HEK293 (cell line): ENCODE results near the gene KRT73.

ENCODE experiments used
- CTCF ChIA-PET: fragments of 350-600 bp; formaldehyde crosslinking; extraction: SDS; loops from one replicate; lab custom pipeline; 2021; ENCODE audit warnings: antibody characterized with exemption; lab: Yijun Ruan, JAX
- POLR2A ChIA-PET: fragments of 300-600 bp; formaldehyde crosslinking; extraction: SDS; loops from one replicate; lab custom pipeline; 2020; ENCODE audit warnings: antibody characterized with exemption, inconsistent platforms; lab: Yijun Ruan, JAX
- H3K27ac ChIP-seq: fragments of 200-500 bp; sonication (Bioruptor generic); 2 replicates; pipeline ENCODE4 v1.5.1; 2014; ENCODE audit warnings: low read depth, low read length, control low read depth, inconsistent platforms; ENCODE audit errors: extremely low read depth
- H3K36me3 ChIP-seq, 2 experiments: fragments of 200-500 bp in 1 of 2; sonication (Bioruptor generic) in 1 of 2; 1 replicate in 1 of 2; 2 replicates in 1 of 2; pipeline ENCODE4 v1.5.1; 2014 to 2017; ENCODE audit warnings: inconsistent platforms in 2 of 2, low read length in 2 of 2; ENCODE audit not compliant: control insufficient read depth in 2 of 2, insufficient read depth in 1 of 2
- H3K4me1 ChIP-seq: fragments of 200-500 bp; sonication (Bioruptor generic); 2 replicates; pipeline ENCODE4 v1.5.1; 2014; ENCODE audit warnings: mild to moderate bottlenecking, low read length, inconsistent platforms; ENCODE audit not compliant: control insufficient read depth, insufficient read depth
- H3K4me3 ChIP-seq: 2 replicates; pipeline ENCODE4 v1.5.1; 2011; ENCODE audit warnings: low read depth, mild to moderate bottlenecking, control low read depth, low read length, moderate library complexity
- H3K9me3 ChIP-seq: fragments of 200-500 bp; sonication (Bioruptor generic); 2 replicates; pipeline ENCODE4 v1.5.1; 2014; ENCODE audit warnings: low read depth, low read length, inconsistent platforms; ENCODE audit not compliant: control insufficient read depth, insufficient read depth
- GLI4 ChIP-seq: fragments of 450-650 bp; formaldehyde crosslinking; IDR thresholded peaks from 2 replicates; pipeline ENCODE4 v1.5.1; 2016; ENCODE audit warnings: missing biosample characterization, missing genetic modification characterization
- GLIS1 ChIP-seq: fragments of 450-650 bp; formaldehyde crosslinking; IDR thresholded peaks from 2 replicates; pipeline ENCODE4 v1.5.1; 2016; ENCODE audit warnings: missing biosample characterization, missing genetic modification characterization
- HOXD13 ChIP-seq: sonication (generic); formaldehyde crosslinking; IDR thresholded peaks from 2 replicates; pipeline ENCODE4 v1.8.0; 2022; ENCODE audit warnings: missing genetic modification reagents, borderline replicate concordance
- IKZF3 ChIP-seq: fragments of 450-650 bp; IDR thresholded peaks from 2 replicates; pipeline ENCODE4 v1.5.0; 2018; ENCODE audit warnings: missing biosample characterization, mild to moderate bottlenecking, missing genetic modification characterization, moderate library complexity
- MZF1 ChIP-seq: fragments of 450-650 bp; formaldehyde crosslinking; IDR thresholded peaks from 2 replicates; pipeline ENCODE4 v1.5.1; 2017; ENCODE audit warnings: missing biosample characterization, missing genetic modification characterization, borderline replicate concordance
- OSR2 ChIP-seq: fragments of 450-650 bp; formaldehyde crosslinking; IDR thresholded peaks from 2 replicates; pipeline ENCODE4 v1.5.1; 2016; ENCODE audit warnings: missing biosample characterization, missing genetic modification characterization
- REST ChIP-seq: fragments of 450-650 bp; formaldehyde crosslinking; IDR thresholded peaks from 2 replicates; pipeline ENCODE4 v1.5.1; 2016; ENCODE audit warnings: missing biosample characterization, missing genetic modification characterization
- WT1 ChIP-seq: fragments of 450-650 bp; formaldehyde crosslinking; IDR thresholded peaks from 2 replicates; pipeline ENCODE4 v1.5.1; 2016; ENCODE audit warnings: missing biosample characterization, missing genetic modification characterization
- ZBTB17 ChIP-seq: fragments of 450-650 bp; formaldehyde crosslinking; IDR thresholded peaks from 2 replicates; pipeline ENCODE4 v1.5.1; 2016; ENCODE audit warnings: missing biosample characterization, missing genetic modification characterization
- ZNF248 ChIP-seq: fragments of 450-650 bp; formaldehyde crosslinking; IDR thresholded peaks from 2 replicates; pipeline ENCODE4 v1.5.1; 2017; ENCODE audit warnings: missing biosample characterization, missing genetic modification characterization
- ZNF274 ChIP-seq, 2 experiments: fragments of 200-500 bp in 1 of 2; fragments of 450-650 bp in 1 of 2; sonication (Bioruptor generic) in 1 of 2; formaldehyde crosslinking in 1 of 2; IDR thresholded peaks; 2 replicates each; pipeline versions ENCODE4 v1.5.1 to v1.6.1; 2014 to 2016; ENCODE audit warnings: borderline replicate concordance in 1 of 2, inconsistent platforms in 1 of 2, low read length in 1 of 2, missing biosample characterization in 1 of 2, missing genetic modification characterization in 1 of 2
- ZNF324 ChIP-seq: fragments of 450-650 bp; formaldehyde crosslinking; IDR thresholded peaks from 2 replicates; pipeline ENCODE4 v1.5.1; 2016; ENCODE audit warnings: missing biosample characterization, missing genetic modification characterization
- ZNF529 ChIP-seq: fragments of 450-650 bp; formaldehyde crosslinking; IDR thresholded peaks from 2 replicates; pipeline ENCODE4 v1.5.1; 2017; ENCODE audit warnings: missing genetic modification characterization, missing biosample characterization; ENCODE audit not compliant: insufficient replicate concordance
- ZNF571 ChIP-seq: fragments of 450-650 bp; formaldehyde crosslinking; IDR thresholded peaks from 2 replicates; pipeline ENCODE4 v1.5.0; 2017; ENCODE audit warnings: missing biosample characterization, missing genetic modification characterization
- ZNF596 ChIP-seq: fragments of 450-650 bp; IDR thresholded peaks from 2 replicates; pipeline ENCODE4 v1.5.0; 2018; ENCODE audit warnings: missing biosample characterization, mild to moderate bottlenecking, missing genetic modification characterization, moderate library complexity
- ZNF623 ChIP-seq: fragments of 450-650 bp; formaldehyde crosslinking; IDR thresholded peaks from 2 replicates; pipeline ENCODE4 v1.5.1; 2016; ENCODE audit warnings: missing biosample characterization, missing genetic modification characterization
- ZNF701 ChIP-seq: fragments of 450-650 bp; formaldehyde crosslinking; IDR thresholded peaks from 2 replicates; pipeline ENCODE4 v1.5.1; 2016; ENCODE audit warnings: missing biosample characterization, missing genetic modification characterization
- ZNF768 ChIP-seq: fragments of 450-650 bp; formaldehyde crosslinking; IDR thresholded peaks from 2 replicates; pipeline ENCODE4 v1.5.1; 2018; ENCODE audit warnings: missing biosample characterization, mild to moderate bottlenecking, missing genetic modification characterization
- ZNF785 ChIP-seq: fragments of 450-650 bp; formaldehyde crosslinking; IDR thresholded peaks from 2 replicates; pipeline ENCODE4 v1.5.1; 2016; ENCODE audit warnings: missing biosample characterization, missing genetic modification characterization
- TF ChIP-seq, protein P1 (sequence below): fragments of 450-650 bp; formaldehyde crosslinking; IDR thresholded peaks from 2 replicates; pipeline ENCODE4 v1.5.1; 2016; ENCODE audit warnings: missing biosample characterization, missing genetic modification characterization, low read depth
- TF ChIP-seq, protein P2 (sequence below): fragments of 450-650 bp; formaldehyde crosslinking; IDR thresholded peaks from 2 replicates; pipeline ENCODE4 v1.5.1; 2016; ENCODE audit warnings: missing biosample characterization, missing genetic modification characterization
- TF ChIP-seq, protein P3 (sequence below): fragments of 450-650 bp; formaldehyde crosslinking; IDR thresholded peaks from 2 replicates; pipeline ENCODE4 v1.5.1; 2016; ENCODE audit warnings: missing biosample characterization, missing genetic modification characterization, low read depth

KRT73 gene

GRCh38 chr12:52590021-52590420 is 28.3 kb downstream of the KRT73 start:
- H3K36me3 ChIP-seq = no peaks in the 10 kb centered on the region
- no peak for TF ChIP-seq GLI4
- TF ChIP-seq ZNF324 = no peak
- TF ChIP-seq MZF1 (tag by site-specific recombination) = no peak
- TF ChIP-seq ZNF785 (tag by site-specific recombination) = no peak
- TF ChIP-seq OSR2 (tag by site-specific recombination) = no peak
- no peak for TF ChIP-seq IKZF3
- no peak for TF ChIP-seq ZNF248
- TF ChIP-seq ZNF274 (IDR thresholded peaks at IDR 0.05; ENCODE audit: low read length) = no peak
- TF ChIP-seq ZNF274 (tag by site-specific recombination; IDR thresholded peaks at IDR 0.05; ENCODE audit: borderline replicate concordance) = no peak
- TF ChIP-seq REST (tag by site-specific recombination) = no peak
- no peak for TF ChIP-seq ZNF768 (tag by site-specific recombination)
- no peak for TF ChIP-seq ZNF571 (tag by site-specific recombination)
- TF ChIP-seq ZNF623 = no peak
- TF ChIP-seq ZBTB17 (tag by site-specific recombination) = no peak
- TF ChIP-seq HOXD13 (CRISPR knock-in tag) = no peak
- H3K4me3 ChIP-seq = no peak overlapping the region
- ChIA-PET POLR2A (no interaction called here), CTCF (interaction anchor here (1.0 to 1.5 kb wide), 5 partner anchors 9 to 433 kb away, joined by 3 to 5 read pairs (median 4); no protein-coding TSS in a partner anchor)
- H3K27ac ChIP-seq = no peak overlapping the region
- H3K9me3 ChIP-seq = no peaks in the 10 kb centered on the region
- H3K4me1 ChIP-seq = no peaks in the 10 kb centered on the region

DNA sequence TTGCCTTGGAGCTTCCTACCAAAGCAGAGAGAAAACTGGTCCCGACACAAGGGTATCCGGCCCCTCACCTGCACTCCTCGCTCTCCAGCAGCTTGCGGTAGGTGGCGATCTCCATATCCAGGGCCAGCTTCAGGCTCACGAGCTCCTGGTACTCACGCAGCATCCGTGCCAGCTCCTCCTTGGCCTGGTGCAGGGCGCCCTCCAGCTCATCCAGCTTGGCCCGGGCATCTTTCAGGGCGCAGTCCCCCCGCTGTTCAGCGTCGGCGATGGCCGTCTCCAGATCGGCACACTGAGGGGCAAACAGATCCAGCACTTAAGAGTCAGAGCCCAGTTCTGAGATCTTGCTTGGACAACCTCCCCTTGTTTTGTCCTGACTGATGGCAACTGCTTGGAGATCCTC is 30.8 kb downstream of the KRT73 start:
- CTCF ChIA-PET = interaction anchor here (0.6 to 9.9 kb wide), 3 partner anchors 278 to 366 kb away, joined by 3 to 127 read pairs (median 4); no protein-coding TSS in a partner anchor
- Histone ChIP-seq H3K36me3 (no peaks in the 10 kb centered on the region), H3K4me1 (no peaks in the 10 kb centered on the region), H3K9me3 (no peaks in the 10 kb centered on the region), H3K4me3 (no peak overlapping the region), H3K27ac (no peak overlapping the region)
- POLR2A ChIA-PET = no interaction called here
- TF ChIP-seq, protein P1, sequence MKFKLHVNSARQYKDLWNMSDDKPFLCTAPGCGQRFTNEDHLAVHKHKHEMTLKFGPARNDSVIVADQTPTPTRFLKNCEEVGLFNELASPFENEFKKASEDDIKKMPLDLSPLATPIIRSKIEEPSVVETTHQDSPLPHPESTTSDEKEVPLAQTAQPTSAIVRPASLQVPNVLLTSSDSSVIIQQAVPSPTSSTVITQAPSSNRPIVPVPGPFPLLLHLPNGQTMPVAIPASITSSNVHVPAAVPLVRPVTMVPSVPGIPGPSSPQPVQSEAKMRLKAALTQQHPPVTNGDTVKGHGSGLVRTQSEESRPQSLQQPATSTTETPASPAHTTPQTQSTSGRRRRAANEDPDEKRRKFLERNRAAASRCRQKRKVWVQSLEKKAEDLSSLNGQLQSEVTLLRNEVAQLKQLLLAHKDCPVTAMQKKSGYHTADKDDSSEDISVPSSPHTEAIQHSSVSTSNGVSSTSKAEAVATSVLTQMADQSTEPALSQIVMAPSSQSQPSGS (tag by site-specific recombination) = no peak
- TF ChIP-seq ZNF529 (tag by site-specific recombination) = no peak
- no peak for TF ChIP-seq WT1 (tag by site-specific recombination)
- TF ChIP-seq GLIS1 = no peak
- TF ChIP-seq, protein P2, sequence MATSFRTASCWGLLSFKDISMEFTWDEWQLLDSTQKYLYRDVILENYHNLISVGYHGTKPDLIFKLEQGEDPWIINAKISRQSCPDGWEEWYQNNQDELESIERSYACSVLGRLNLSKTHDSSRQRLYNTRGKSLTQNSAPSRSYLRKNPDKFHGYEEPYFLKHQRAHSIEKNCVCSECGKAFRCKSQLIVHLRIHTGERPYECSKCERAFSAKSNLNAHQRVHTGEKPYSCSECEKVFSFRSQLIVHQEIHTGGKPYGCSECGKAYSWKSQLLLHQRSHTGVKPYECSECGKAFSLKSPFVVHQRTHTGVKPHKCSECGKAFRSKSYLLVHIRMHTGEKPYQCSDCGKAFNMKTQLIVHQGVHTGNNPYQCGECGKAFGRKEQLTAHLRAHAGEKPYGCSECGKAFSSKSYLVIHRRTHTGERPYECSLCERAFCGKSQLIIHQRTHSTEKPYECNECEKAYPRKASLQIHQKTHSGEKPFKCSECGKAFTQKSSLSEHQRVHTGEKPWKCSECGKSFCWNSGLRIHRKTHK (tag by site-specific recombination) = no peak
- TF ChIP-seq ZNF596 (tag by site-specific recombination) = no peak
- no peak for TF ChIP-seq ZNF701 (tag by site-specific recombination)
- TF ChIP-seq HOXD13 (CRISPR knock-in tag) = no peak
- TF ChIP-seq, protein P3, sequence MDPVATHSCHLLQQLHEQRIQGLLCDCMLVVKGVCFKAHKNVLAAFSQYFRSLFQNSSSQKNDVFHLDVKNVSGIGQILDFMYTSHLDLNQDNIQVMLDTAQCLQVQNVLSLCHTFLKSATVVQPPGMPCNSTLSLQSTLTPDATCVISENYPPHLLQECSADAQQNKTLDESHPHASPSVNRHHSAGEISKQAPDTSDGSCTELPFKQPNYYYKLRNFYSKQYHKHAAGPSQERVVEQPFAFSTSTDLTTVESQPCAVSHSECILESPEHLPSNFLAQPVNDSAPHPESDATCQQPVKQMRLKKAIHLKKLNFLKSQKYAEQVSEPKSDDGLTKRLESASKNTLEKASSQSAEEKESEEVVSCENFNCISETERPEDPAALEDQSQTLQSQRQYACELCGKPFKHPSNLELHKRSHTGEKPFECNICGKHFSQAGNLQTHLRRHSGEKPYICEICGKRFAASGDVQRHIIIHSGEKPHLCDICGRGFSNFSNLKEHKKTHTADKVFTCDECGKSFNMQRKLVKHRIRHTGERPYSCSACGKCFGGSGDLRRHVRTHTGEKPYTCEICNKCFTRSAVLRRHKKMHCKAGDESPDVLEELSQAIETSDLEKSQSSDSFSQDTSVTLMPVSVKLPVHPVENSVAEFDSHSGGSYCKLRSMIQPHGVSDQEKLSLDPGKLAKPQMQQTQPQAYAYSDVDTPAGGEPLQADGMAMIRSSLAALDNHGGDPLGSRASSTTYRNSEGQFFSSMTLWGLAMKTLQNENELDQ (tag by site-specific recombination) = no peak
- TF ChIP-seq, all 188 proteins: peak for 0
